Spinal cord (tissue), 10 donors: ENCODE data around the gene RNF31. TPM values are rescaled to one million over a fixed set of nuclear protein-coding genes. Genes with fewer than 3 reads are reported as not detected.

Experiments
- DNase-seq, 6 donors: peaks; one replicate each; pipeline versions ENCODE4 v3.0.0 to v3.0.0-alpha.2; 2013 to 2015; ENCODE audit warnings: low spot score in 6 of 6, low read depth in 4 of 6
- H3K27ac ChIP-seq: one replicate; pipeline ENCODE4 v1.5.1; 2013; ENCODE audit warnings: low read depth, low read length, control low read depth
- H3K27me3 ChIP-seq: one replicate; pipeline ENCODE4 v1.6.1; 2013; ENCODE audit warnings: low read length; ENCODE audit not compliant: control insufficient read depth, insufficient read depth
- H3K36me3 ChIP-seq: one replicate; pipeline ENCODE4 v1.6.1; 2013; ENCODE audit warnings: low read length; ENCODE audit not compliant: control insufficient read depth, insufficient read depth
- H3K4me1 ChIP-seq: one replicate; pipeline ENCODE4 v1.6.1; 2013; ENCODE audit warnings: low read length; ENCODE audit not compliant: control insufficient read depth, insufficient read depth
- H3K4me3 ChIP-seq: one replicate; pipeline ENCODE4 v1.5.1; 2013; ENCODE audit warnings: low read depth, low read length, control low read depth
- H3K9me3 ChIP-seq: one replicate; pipeline ENCODE4 v1.6.1; 2013; ENCODE audit warnings: low read length; ENCODE audit not compliant: control insufficient read depth, insufficient read depth
- WGBS: methylation state at CpG from one replicate; pipeline ENCODE4 v1.1.5; 2013; ENCODE audit warnings: missing lambda C conversion rate; ENCODE audit not compliant: insufficient coverage; 5-methylcytosine and 5-hydroxymethylcytosine counted together
- polyA plus RNA-seq, 2 donors: library from polyadenylated mRNA; unstranded; fragments of 120-200 nt; gene quantifications; one replicate each; pipeline ENCODE4 v1.2.1, GENCODE V29; 2013; ENCODE audit not compliant: insufficient read length in 2 of 2
- total RNA-seq, 2 donors: library from RNA; depleted of rRNA in 1 of 2; stranded (reverse); fragments of 120-200 nt in 1 of 2; fragments of >200 nt in 1 of 2; gene quantifications; one replicate each; pipeline versions ENCODE4 v1.2.3 to v1.2.4, GENCODE V29; 2013 to 2014
- donor health status: healthy.

Gene RNF31
- total and polyA plus RNA-seq, 4 donors, result 17.8 to 56.8 (median 48.7) TPM

GRCh38 chr14:24116128-24116814, 31.0 kb upstream of the RNF31 start:
- Histone ChIP-seq H3K4me1 (peaks cover 14% of the 10 kb centered on the region), H3K27me3 (no peaks in the 10 kb centered on the region), H3K9me3 (no peaks in the 10 kb centered on the region), H3K36me3 (peaks cover 33% of the 10 kb centered on the region), H3K4me3 (no peak overlapping the region), H3K27ac (no peak overlapping the region)
- DNase-seq, result no peak
- 96% methylated on average over 3 of the region's 6 CpGs for WGBS

GRCh38 chr14:24117179-24117578, 30.1 kb upstream of the RNF31 start:
- 96% methylated on average over 5 of the region's 6 CpGs for WGBS
- Histone ChIP-seq H3K4me3 (no peak overlapping the region), H3K27ac (no peak overlapping the region), H3K36me3 (peaks cover 43% of the 10 kb centered on the region), H3K27me3 (no peaks in the 10 kb centered on the region), H3K4me1 (peaks cover 14% of the 10 kb centered on the region), H3K9me3 (no peaks in the 10 kb centered on the region)
- DNase-seq, result no peak

- Histone ChIP-seq H3K36me3 (peaks cover 55% of the 10 kb centered on the region), H3K27me3 (no peaks in the 10 kb centered on the region), H3K27ac (no peak overlapping the region), H3K9me3 (no peaks in the 10 kb centered on the region), H3K4me3 (no peak overlapping the region), H3K4me1 (peaks cover 10% of the 10 kb centered on the region)
- WGBS, result 100% methylated on average over 4 of the region's 6 CpGs
- DNase-seq, result no peak
Measured at GRCh38 chr14:24119691-24120090, 27.6 kb upstream of the RNF31 start.

- no peak for DNase-seq
- Histone ChIP-seq H3K36me3 (peaks cover 55% of the 10 kb centered on the region), H3K4me1 (peaks cover 2% of the 10 kb centered on the region), H3K27me3 (no peaks in the 10 kb centered on the region), H3K4me3 (no peak overlapping the region), H3K9me3 (no peaks in the 10 kb centered on the region), H3K27ac (no peak overlapping the region)
- WGBS, result 100% methylated on average over 6 of the region's 8 CpGs
Measured at GRCh38 chr14:24121210-24121609, 26.1 kb upstream of the RNF31 start.

- DNase-seq, result no peak
- Histone ChIP-seq H3K9me3 (no peaks in the 10 kb centered on the region), H3K4me1 (no peaks in the 10 kb centered on the region), H3K36me3 (peaks cover 51% of the 10 kb centered on the region), H3K27ac (no peak overlapping the region), H3K27me3 (no peaks in the 10 kb centered on the region), H3K4me3 (no peak overlapping the region)
- WGBS, result no CpG with 5 or more reads among the region's 4 CpGs
Measured at GRCh38 chr14:24122416-24122815, 24.9 kb upstream of the RNF31 start.

- Histone ChIP-seq H3K9me3 (no peaks in the 10 kb centered on the region), H3K4me1 (no peaks in the 10 kb centered on the region), H3K4me3 (no peak overlapping the region), H3K27me3 (no peaks in the 10 kb centered on the region), H3K27ac (no peak overlapping the region), H3K36me3 (peaks cover 51% of the 10 kb centered on the region)
- WGBS, result 91% methylated on average over 7 of the region's 8 CpGs
- no peak for DNase-seq
Measured at GRCh38 chr14:24122898-24123297, 24.4 kb upstream of the RNF31 start.

GRCh38 chr14:24123424-24124417, 23.6 kb upstream of the RNF31 start:
- DNase-seq, result no peak
- Histone ChIP-seq H3K36me3 (peaks cover 45% of the 10 kb centered on the region), H3K4me1 (no peaks in the 10 kb centered on the region), H3K27ac (no peak overlapping the region), H3K27me3 (no peaks in the 10 kb centered on the region), H3K4me3 (no peak overlapping the region), H3K9me3 (no peaks in the 10 kb centered on the region)
- WGBS, result 88% methylated on average over 9 of the region's 9 CpGs

GRCh38 chr14:24126939-24127338, 20.4 kb upstream of the RNF31 start:
- Histone ChIP-seq H3K4me3 (no peak overlapping the region), H3K9me3 (no peaks in the 10 kb centered on the region), H3K36me3 (peaks cover 20% of the 10 kb centered on the region), H3K27me3 (no peaks in the 10 kb centered on the region), H3K27ac (no peak overlapping the region), H3K4me1 (no peaks in the 10 kb centered on the region)
- no peak for DNase-seq

- Histone ChIP-seq H3K36me3 (peaks cover 20% of the 10 kb centered on the region), H3K27ac (no peak overlapping the region), H3K4me1 (no peaks in the 10 kb centered on the region), H3K4me3 (no peak overlapping the region), H3K9me3 (no peaks in the 10 kb centered on the region), H3K27me3 (no peaks in the 10 kb centered on the region)
- WGBS, result 84% methylated on average over 2 of the region's 2 CpGs
- DNase-seq, result no peak
Measured at GRCh38 chr14:24127673-24128072, 19.6 kb upstream of the RNF31 start.
